Measurements from ENCODE around the gene HS6ST2.
A peak's percentile ranks its signal among the peaks of the same experiment; 100 is the strongest.

DNA sequence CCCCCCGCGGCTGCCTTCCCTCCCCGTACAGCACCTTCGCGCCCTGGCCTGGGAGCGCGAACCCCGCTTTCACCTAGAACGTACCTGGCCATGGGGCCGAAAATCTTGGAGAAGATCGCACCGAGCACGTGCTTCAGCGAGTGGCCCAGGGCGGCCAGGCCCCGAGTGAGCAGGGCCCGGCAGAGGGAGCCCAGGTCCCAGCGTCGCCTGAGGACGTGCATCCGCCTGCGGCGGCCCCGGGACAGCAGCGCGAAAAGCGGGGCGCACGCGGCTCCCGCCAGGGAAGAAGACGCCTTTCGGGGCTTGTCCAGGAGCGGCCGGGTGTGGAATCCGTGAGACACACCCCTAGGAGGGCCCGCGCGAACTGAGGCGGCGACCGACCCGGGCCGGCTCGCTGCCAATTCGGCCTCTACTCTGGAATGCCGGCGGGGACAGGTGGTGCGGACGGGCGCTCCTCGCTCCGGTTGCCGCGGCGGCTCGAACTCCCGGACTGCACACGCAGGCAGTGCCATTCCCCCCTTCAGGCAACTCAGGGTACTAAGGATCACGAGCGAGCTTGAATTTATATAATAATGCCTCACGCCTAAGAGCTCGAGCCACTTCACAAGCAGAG lies at the start of gene HS6ST2:
- TF ChIP-seq, protein P1, sequence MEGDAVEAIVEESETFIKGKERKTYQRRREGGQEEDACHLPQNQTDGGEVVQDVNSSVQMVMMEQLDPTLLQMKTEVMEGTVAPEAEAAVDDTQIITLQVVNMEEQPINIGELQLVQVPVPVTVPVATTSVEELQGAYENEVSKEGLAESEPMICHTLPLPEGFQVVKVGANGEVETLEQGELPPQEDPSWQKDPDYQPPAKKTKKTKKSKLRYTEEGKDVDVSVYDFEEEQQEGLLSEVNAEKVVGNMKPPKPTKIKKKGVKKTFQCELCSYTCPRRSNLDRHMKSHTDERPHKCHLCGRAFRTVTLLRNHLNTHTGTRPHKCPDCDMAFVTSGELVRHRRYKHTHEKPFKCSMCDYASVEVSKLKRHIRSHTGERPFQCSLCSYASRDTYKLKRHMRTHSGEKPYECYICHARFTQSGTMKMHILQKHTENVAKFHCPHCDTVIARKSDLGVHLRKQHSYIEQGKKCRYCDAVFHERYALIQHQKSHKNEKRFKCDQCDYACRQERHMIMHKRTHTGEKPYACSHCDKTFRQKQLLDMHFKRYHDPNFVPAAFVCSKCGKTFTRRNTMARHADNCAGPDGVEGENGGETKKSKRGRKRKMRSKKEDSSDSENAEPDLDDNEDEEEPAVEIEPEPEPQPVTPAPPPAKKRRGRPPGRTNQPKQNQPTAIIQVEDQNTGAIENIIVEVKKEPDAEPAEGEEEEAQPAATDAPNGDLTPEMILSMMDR (conservative IDR thresholded peaks at IDR 0.05): peak; percentile 37; the same call in 1 of the 2 replicates
- TF ChIP-seq EZH2 (IDR thresholded peaks at IDR 0.05; ENCODE audit: low read depth): no peak

All from PC-9 (cell line).